ENCODE results near the gene CCDC169.

DNA sequence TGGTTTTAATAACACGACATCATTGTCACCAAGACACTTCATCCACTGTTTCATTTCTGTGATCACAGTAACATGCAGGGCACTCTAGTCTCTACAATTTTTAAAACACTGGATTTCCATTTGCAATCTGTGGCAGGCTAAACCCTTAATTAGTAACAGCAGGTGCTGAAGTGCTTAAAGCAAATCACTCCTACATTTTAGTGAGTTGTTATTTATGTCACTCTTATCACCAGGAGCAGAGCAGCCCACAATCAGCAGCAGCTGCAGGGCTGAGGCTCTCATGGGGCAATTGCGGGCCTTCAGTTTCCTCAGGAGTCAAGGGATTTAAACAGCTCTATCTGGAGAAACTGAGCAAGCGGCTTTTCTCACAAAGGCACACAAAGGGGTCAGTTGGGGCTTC lies 84.8 kb downstream of the CCDC169 start:
- TF ChIP-seq CTCF (IDR thresholded peaks at IDR 0.05; ENCODE audit: low read depth, low read length) = no peak
- TF ChIP-seq EZH2phosphoT487 (IDR thresholded peaks at IDR 0.05; ENCODE audit: low read depth) = no peak

All from OCI-LY3 (cell line).